HT1080 (cell line): ENCODE results near the gene NUDT3. TPM values are rescaled to one million over a fixed set of nuclear protein-coding genes. Genes with fewer than 3 reads are reported as not detected.
"Not testable (repeated sequence)": the region's sequence is repeated elsewhere in the genome, so short reads cannot be mapped to it uniquely, and the experiment has no call there.

Experiments
- DNase-seq: peaks from one replicate; pipeline ENCODE4 v3.0.0-alpha.2; 2015; ENCODE audit warnings: low read depth
- total RNA-seq: library from RNA; depleted of rRNA; stranded (reverse); fragments of >200 nt; shearing (Covaris generic); gene quantifications from 2 replicates; pipeline ENCODE4 v1.2.3, GENCODE V29; 2014

The NUDT3 gene
- total RNA-seq, 1 experiment from 2014 or later = 19.2 TPM

- not testable (repeated sequence) for DNase-seq
Observed at GRCh38 chr6:34263484-34263883, 129.0 kb downstream of the NUDT3 start.

- DNase-seq = no peak
Observed at GRCh38 chr6:34260576-34261267, 131.7 kb downstream of the NUDT3 start.

DNA sequence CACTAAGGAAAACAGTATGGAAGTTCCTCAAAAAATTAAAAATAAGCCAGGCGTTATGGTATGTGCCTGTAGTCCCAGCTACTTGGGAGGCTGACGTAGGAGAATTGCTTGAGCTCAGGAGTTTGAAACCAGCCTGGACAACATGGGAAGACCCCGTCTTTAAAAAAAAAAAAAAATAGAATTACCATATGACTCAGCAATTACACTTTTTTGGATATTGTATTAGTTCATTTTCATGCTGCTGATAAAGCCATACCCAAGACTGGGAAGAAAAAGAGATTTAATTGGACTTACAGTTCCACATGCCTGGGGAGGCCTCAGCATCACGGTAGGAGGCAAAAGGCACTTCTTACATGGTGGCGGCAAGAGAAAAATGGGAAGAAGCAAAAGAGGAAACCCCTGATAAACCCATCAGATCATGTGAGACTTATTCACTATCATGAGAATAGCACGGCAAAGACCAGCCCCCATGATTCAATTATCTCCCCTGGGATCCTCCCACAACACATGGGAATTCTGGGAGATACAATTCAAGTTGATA, 132.9 kb downstream of the NUDT3 start:
- DNase-seq = no peak

GRCh38 chr6:34252395-34252794, 140.1 kb downstream of the NUDT3 start:
- not testable (repeated sequence) for DNase-seq

DNA sequence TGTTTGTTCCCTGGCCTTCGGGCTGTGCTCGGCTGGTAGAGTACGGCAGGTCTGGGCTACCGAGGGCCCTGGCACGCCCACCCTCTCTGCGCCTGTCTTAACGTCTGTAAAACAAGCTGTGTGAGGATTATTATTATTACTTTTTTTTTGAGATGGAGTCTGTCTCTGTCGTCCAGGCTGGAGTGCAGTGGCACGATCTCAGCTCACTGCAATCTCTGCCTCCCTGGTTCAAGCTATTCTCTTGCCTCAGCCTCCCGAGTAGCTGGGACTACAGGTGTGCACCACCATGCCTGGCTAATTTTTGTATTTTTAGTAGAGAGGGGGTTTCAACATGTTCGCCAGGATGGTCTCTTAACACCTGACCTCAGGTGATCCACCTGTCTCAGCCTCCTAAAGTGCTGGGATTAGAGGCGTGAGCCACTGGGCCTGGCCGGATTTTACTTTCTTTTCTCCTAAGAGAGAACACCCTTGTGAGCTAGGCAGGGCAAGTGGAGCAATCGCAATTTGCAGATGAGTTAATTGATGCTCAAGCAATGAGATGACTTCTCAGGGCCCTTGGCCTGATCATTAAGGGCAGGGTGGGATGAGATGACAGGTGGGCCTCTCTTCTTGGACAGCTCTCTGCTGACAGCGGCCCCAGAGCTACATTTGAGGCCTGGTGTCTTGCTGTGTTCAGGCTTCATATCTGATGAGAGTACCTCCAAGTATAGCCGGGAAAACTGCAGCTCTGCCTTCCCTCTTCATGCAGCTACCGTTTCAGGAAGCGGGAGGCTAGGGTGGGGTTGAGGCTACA, 142.8 kb downstream of the NUDT3 start:
- DNase-seq = no peak

DNA sequence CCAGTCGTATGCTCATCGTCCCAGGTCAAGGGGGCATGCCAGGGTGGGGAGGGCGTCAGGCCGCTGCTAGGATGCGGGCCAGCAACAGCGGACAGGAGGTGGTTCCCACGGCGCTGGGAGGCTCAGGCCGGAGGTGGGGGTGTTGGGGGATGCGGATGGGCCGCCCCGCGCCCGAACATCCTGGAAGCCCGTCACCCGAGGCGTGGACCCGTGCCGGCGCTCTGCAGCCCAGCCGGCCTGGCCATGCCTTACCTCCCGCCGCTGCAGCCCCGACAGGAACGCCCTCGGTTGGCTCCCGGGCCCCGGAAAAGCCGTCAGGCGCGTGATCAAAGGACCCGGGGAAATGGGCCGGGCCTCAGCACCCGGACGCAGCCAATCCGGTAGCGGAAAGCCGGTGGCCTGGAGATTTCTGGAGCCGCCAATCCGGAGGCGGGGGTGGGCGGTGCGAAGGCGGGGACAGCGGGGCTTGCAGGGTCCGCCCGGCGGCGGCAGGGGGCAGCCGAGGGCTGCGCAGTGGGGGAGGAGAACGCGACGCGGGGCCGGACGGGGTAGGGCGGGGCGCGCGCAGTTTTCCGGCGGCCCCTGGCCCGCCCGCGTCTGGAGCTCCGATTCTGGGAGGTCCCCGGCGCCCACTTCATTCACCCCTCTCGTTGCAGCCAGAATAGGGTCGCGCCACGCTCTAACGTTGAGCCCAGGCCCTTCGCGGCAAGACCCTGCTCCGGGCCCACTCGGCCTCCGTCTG, 143.6 kb downstream of the NUDT3 start, which contains the start of gene SMIM29:
SMIM29 (minus strand) TSS at position 280 of the 742 bp plus-strand sequence. CDS start 1,215 bp downstream, outside the sequence.
- DNase-seq = peak; percentile 90

DNA sequence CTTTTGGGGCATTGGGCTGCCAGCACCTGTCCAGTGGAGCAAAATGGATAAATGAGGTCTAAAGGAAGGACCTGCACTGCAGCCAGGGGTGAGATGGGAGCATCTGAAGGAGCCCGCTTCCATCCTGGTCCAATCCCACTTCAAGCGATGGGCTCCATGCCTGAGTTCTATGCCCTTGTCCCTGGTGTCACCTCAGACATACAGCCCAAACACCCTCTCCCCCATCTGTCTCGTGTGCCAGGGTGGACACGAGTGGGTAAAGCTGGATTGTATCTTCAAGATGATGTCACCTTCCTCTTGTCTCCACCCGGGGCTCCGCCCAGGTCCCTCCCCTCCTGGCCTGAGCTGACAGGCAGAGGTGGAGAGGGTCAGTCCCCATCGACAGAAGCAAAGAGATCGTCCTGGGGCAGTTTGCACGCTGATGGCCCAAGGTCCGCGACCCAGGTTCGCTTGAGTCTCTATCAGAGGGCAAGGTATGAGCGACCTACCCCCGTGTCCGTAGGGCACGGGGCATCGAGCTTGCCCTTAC, 144.2 kb downstream of the NUDT3 start:
- no peak for DNase-seq

GRCh38 chr6:34247481-34248197, 144.8 kb downstream of the NUDT3 start:
- DNase-seq = no peak

GRCh38 chr6:34246563-34247391, 145.7 kb downstream of the NUDT3 start:
- peak; percentile 78 for DNase-seq

- no peak for DNase-seq
Observed at GRCh38 chr6:34246249-34246562, 146.3 kb downstream of the NUDT3 start.

GRCh38 chr6:34245761-34246140, 146.7 kb downstream of the NUDT3 start:
- not testable (repeated sequence) for DNase-seq

GRCh38 chr6:34245032-34245760, 147.3 kb downstream of the NUDT3 start:
- DNase-seq = not testable (repeated sequence)

DNA sequence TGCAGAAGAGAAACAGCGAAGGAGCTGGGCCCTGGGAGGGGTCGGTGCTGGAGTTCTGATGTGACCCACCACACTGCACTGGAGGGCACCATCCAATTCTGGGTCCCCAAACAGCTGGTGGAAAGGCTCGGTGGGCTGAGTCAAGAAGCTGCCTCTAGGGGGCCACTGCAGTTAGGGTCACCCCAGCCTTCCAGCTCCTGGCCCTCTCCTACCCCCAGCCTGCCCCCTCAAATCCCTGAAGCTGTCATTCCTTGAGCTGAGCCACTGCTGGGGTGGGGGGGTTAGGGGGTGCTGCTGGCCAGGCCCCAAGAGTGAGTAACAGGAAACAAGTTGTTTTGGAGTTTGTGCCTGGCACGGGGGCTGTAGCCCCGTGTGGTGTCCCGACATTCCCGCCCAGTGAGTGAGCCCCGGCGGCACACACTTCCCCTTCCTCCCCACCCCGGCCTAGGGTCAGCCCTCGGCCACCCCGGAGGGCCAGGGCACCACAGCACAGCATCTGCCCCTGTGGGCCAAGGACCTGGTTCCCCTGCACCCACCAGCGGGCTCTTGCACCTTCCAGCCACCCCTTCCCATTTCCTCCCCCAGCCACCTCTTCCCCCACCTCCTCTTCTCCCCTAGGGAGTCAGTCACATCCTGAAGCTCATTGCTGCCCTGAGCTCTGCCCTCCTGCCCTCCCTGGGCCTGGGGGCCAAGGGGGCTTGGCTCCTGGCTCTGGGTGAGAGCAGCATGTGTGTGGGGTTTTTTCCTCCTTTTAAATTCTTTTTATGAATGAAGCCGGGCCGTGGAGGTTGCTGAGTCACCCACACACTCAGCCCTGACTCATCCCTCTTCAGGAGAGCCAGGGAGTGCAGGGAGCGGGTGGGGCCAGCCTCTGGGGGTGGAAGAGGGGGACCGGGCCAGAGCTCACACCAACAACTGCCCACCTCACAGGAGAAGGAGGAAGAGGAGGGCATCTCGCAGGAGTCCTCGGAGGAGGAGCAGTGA, 148.3 kb downstream of the NUDT3 start:
- DNase-seq = peak; percentile 99

DNA sequence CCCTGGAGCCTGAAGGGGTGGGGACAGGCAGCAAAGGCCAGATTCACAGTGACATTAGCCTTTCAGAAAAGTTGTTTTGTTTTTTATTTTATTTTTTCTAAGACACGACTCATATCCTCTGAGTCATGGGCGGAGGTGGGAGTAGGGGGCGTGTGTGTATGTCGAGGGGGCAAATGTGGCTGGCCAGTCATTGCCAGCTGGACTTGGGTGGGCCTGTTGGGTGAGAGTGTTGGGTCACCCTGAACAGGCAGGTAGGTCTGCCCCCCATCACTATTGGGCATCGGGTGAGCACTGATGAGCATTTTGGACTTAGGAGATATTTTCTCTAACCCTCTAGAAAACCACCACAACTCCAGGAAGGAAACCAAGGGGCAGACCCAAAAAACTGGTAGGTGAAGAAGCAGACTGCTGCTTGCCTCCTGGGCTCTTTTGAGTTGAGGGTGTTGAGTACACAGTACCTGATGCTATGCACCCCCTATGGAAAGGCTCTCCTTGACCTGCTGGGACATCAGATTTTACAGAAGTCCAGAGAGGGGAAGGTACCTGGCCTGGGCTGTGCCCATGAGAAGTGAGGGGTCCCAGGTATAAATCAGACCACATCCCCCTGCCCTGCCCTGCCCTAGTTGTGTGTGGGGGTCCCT, 149.2 kb downstream of the NUDT3 start:
- peak; percentile 92 for DNase-seq

DNA sequence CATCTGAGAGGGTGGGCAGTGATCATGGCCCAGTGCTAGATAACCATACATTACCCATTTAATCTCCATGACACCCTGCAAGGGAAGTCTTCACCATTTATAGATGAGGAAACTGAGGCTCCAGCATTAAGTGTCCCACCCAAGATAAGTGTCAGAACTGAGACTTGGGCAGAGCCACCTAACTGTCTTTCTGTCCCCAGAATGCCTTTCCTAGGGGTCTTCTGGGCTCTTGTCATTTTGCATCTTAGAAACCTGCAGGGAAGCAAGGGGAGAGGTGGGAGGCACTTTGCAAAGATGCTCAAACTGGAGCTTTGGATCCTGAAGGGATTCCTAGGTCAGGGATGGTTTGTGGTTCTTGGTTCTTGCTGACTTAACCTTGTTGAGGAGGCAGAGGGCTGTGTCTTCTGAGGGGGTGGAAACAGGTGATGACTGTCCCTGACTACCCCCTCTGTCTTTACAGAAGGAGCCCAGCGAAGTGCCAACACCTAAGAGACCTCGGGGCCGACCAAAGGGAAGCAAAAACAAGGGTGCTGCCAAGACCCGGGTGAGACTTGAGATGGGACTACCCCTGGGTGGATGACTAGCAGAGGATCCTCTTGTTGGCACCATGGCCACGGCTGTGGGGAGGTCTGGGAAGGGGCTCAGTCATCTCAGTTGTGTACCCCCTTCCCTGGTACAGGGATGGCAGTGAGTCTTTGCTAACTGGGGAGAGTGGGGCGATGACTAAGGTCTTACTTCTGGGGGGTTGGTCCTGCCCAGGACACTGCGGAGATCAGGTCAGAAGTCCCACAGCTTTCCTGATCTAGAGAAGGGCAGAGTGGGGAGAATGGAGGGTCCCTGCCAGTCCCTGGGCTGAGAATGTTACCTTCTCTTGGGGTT, 150.0 kb downstream of the NUDT3 start:
- peak; percentile 69 for DNase-seq
